DND-41 (cell line): ENCODE data around the gene SPTSSA.

Source experiments
- EZH2 ChIP-seq: IDR thresholded peaks from 3 replicates; pipeline ENCODE4 v1.6.1; 2012; ENCODE audit warnings: borderline replicate concordance, low read depth, mild to moderate bottlenecking, moderate library complexity, low read length, inconsistent platforms; ENCODE audit not compliant: severe bottlenecking
- TF ChIP-seq, protein P1 (sequence below): IDR thresholded peaks from 2 replicates; pipeline ENCODE4 v1.5.1; 2012; ENCODE audit warnings: borderline replicate concordance, low read length, moderate library complexity, mild to moderate bottlenecking; ENCODE audit not compliant: poor library complexity, severe bottlenecking; ENCODE audit errors: extremely low read depth

GRCh38 chr14:34502545-34503225 is 40.6 kb upstream of the SPTSSA start:
- TF ChIP-seq, protein P1, sequence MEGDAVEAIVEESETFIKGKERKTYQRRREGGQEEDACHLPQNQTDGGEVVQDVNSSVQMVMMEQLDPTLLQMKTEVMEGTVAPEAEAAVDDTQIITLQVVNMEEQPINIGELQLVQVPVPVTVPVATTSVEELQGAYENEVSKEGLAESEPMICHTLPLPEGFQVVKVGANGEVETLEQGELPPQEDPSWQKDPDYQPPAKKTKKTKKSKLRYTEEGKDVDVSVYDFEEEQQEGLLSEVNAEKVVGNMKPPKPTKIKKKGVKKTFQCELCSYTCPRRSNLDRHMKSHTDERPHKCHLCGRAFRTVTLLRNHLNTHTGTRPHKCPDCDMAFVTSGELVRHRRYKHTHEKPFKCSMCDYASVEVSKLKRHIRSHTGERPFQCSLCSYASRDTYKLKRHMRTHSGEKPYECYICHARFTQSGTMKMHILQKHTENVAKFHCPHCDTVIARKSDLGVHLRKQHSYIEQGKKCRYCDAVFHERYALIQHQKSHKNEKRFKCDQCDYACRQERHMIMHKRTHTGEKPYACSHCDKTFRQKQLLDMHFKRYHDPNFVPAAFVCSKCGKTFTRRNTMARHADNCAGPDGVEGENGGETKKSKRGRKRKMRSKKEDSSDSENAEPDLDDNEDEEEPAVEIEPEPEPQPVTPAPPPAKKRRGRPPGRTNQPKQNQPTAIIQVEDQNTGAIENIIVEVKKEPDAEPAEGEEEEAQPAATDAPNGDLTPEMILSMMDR = no peak
- TF ChIP-seq EZH2 = no peak
